Lower leg skin (tissue), 3 donors: ENCODE measurements around the gene GH1.

ENCODE experiments used
- CTCF ChIP-seq, 3 donors: fragments of 450-650 bp; IDR thresholded peaks; one replicate each; pipeline ENCODE4 v1.5.1; 2016; ENCODE audit warnings: antibody characterized with exemption in 3 of 3, mild to moderate bottlenecking in 3 of 3, moderate library complexity in 2 of 3
- POLR2A ChIP-seq, 2 donors: fragments of 450-650 bp; IDR thresholded peaks; one replicate each; pipeline ENCODE4 v1.6.1; 2016 to 2017; ENCODE audit warnings: antibody characterized with exemption in 2 of 2, mild to moderate bottlenecking in 1 of 2, moderate library complexity in 1 of 2

GRCh38 chr17:63919311-63919723 lies 678 bp upstream of the GH1 start:
- no peak for TF ChIP-seq POLR2A (IDR thresholded peaks at IDR 0.05)
- TF ChIP-seq CTCF (IDR thresholded peaks at IDR 0.05): peak in 2 of 3 donors; percentile 35 to 95
